GM19397 (cell line): Measurements from ENCODE around the gene HMGB2.

Experiments used
- ATAC-seq: cut with Tn5 transposase; IDR thresholded peaks from one replicate; pipeline ENCODE4 v1.9.1; 2021; ENCODE audit warnings: mild to moderate bottlenecking, moderate library complexity; ENCODE audit not compliant: unreplicated experiment

Gene HMGB2

GRCh38 chr4:173288698-173289352, 45.3 kb downstream of the HMGB2 start:
- no peak for ATAC-seq

GRCh38 chr4:173288296-173288695, 45.9 kb downstream of the HMGB2 start:
- peak; percentile 46 for ATAC-seq

GRCh38 chr4:173287486-173287885, 46.7 kb downstream of the HMGB2 start:
- no peak for ATAC-seq

- ATAC-seq: no peak
Observed at GRCh38 chr4:173284463-173284862, 49.7 kb downstream of the HMGB2 start.

- ATAC-seq: no peak
Observed at GRCh38 chr4:173282626-173283025, 51.5 kb downstream of the HMGB2 start.

GRCh38 chr4:173282256-173282562, 51.9 kb downstream of the HMGB2 start:
- ATAC-seq: no peak

- ATAC-seq: peak; percentile 69
Observed at GRCh38 chr4:173281406-173282255, 52.5 kb downstream of the HMGB2 start.
